Left ventricle myocardium inferior (tissue), 1 donor: Measurements from ENCODE around the gene CPEB2. TPM values are rescaled to one million over a fixed set of nuclear protein-coding genes. Genes with fewer than 3 reads are reported as not detected.

Experiments used
- DNase-seq: peaks from one replicate; pipeline ENCODE4 v3.0.0-alpha.2; 2020
- H3K27ac ChIP-seq: fragments of 200-600 bp; replicated peaks from 2 replicates; pipeline ENCODE4 v1.8.0; 2021
- H3K27me3 ChIP-seq: fragments of 200-600 bp; 2 replicates; pipeline ENCODE4 v1.8.0; 2021; ENCODE audit warnings: low read depth
- H3K36me3 ChIP-seq: fragments of 200-600 bp; 2 replicates; pipeline ENCODE4 v1.8.0; 2021
- H3K4me1 ChIP-seq: fragments of 200-600 bp; 2 replicates; pipeline ENCODE4 v1.8.0; 2021
- H3K4me3 ChIP-seq: fragments of 200-600 bp; 2 replicates; pipeline ENCODE4 v1.8.0; 2021; ENCODE audit warnings: mild to moderate bottlenecking, moderate library complexity
- H3K9me3 ChIP-seq: fragments of 200-600 bp; replicated peaks from 2 replicates; pipeline ENCODE4 v1.8.0; 2021
- CTCF ChIP-seq: fragments of 200-600 bp; IDR thresholded peaks from 2 replicates; pipeline ENCODE4 v1.8.0; 2021; ENCODE audit warnings: antibody characterized with exemption, mild to moderate bottlenecking, borderline replicate concordance
- intact Hi-C: fragments of 100-400 bp; cut with micrococcal nuclease; formaldehyde crosslinking; loops from one replicate; pipeline ENCODE4 v1.11.0; 2022
- total RNA-seq: library from RNA; stranded (reverse); fragmentation: NEBNext Ultra II Directional; extraction: Animal tissue kit (Norgen Biotek cat#: 25700); gene quantifications from one replicate; pipeline ENCODE4 v1.2.1, GENCODE V29; 2021
- donor health status: DM: no; HTN: yes; CAD: no; lungs with severe emphysema.

The CPEB2 gene
- total RNA-seq, 1 donor from 2014 or later, result 23.3 TPM

GRCh38 chr4:14994242-14994641 lies 8.0 kb upstream of the CPEB2 start:
- Histone ChIP-seq H3K4me1 (no peaks in the 10 kb centered on the region), H3K4me3 (no peak overlapping the region), H3K36me3 (no peaks in the 10 kb centered on the region), H3K27ac (no peak overlapping the region), H3K9me3 (peaks cover 5% of the 10 kb centered on the region), H3K27me3 (no peaks in the 10 kb centered on the region)
- no peak for DNase-seq
- no peak for TF ChIP-seq CTCF
- intact Hi-C loops, result no loop called here

- TF ChIP-seq CTCF, result no peak
- Histone ChIP-seq H3K4me1 (peaks cover 48% of the 10 kb centered on the region), H3K27ac (peak overlapping the region; percentile 100), H3K4me3 (peak overlapping the region; percentile 93), H3K27me3 (no peaks in the 10 kb centered on the region), H3K9me3 (peaks cover 5% of the 10 kb centered on the region), H3K36me3 (no peaks in the 10 kb centered on the region)
- DNase-seq, result peak; percentile 79
- intact Hi-C loops, result no loop called here
These were observed 923 bp upstream of the CPEB2 start for GRCh38 chr4:15001248-15001868.

- no peak for TF ChIP-seq CTCF
- Histone ChIP-seq H3K9me3 (no peaks in the 10 kb centered on the region), H3K4me3 (peak overlapping the region; percentile 93), H3K27me3 (no peaks in the 10 kb centered on the region), H3K36me3 (peaks cover 5% of the 10 kb centered on the region), H3K27ac (peak overlapping the region; percentile 100), H3K4me1 (peaks cover 62% of the 10 kb centered on the region)
- peak; percentile 85 for DNase-seq
- intact Hi-C loops, result no loop called here
These were observed 549 bp downstream of the CPEB2 start for GRCh38 chr4:15002659-15003400.

- peak; percentile 17 for TF ChIP-seq CTCF
- peak overlapping the region; percentile 100 for H3K27ac ChIP-seq
- no peaks in the 10 kb centered on the region for H3K9me3 ChIP-seq
- H3K4me1 ChIP-seq, result peaks cover 69% of the 10 kb centered on the region
- DNase-seq, result peak; percentile 53
- intact Hi-C loops, result no loop called here
- peaks cover 11% of the 10 kb centered on the region for H3K36me3 ChIP-seq
- H3K27me3 ChIP-seq, result no peaks in the 10 kb centered on the region
- H3K4me3 ChIP-seq, result peak overlapping the region; percentile 93
These were observed 1.2 kb downstream of the CPEB2 start for GRCh38 chr4:15003401-15003890.

GRCh38 chr4:15003891-15004738 lies 1.8 kb downstream of the CPEB2 start:
- Histone ChIP-seq H3K27me3 (no peaks in the 10 kb centered on the region), H3K27ac (peak overlapping the region; percentile 100), H3K4me3 (peak overlapping the region; percentile 93), H3K9me3 (no peaks in the 10 kb centered on the region), H3K4me1 (peaks cover 75% of the 10 kb centered on the region), H3K36me3 (peaks cover 18% of the 10 kb centered on the region)
- intact Hi-C loops, result no loop called here
- no peak for TF ChIP-seq CTCF
- DNase-seq, result peak; percentile 41
